Measurements from ENCODE around the gene F10.
A peak's percentile ranks its signal among the peaks of the same experiment; 100 is the strongest.
"Not testable (repeated sequence)": the region's sequence is repeated elsewhere in the genome, so short reads cannot be mapped to it uniquely, and the experiment has no call there.

The F10 gene

GRCh38 chr13:113078902-113079780 lies 43.5 kb upstream of the F10 start:
- no peak overlapping the region for H3K4me2 ChIP-seq (ENCODE audit: insufficient read depth, low read length, poor library complexity, severe bottlenecking)
- no peak overlapping the region for H2AFZ ChIP-seq (ENCODE audit: low read length)
- no peak overlapping the region for H3K4me3 ChIP-seq (ENCODE audit: low read length in 2 of 2)
- H2BK15ac ChIP-seq (ENCODE audit: low read length) = no peak overlapping the region
- H3K9ac ChIP-seq (ENCODE audit: low read depth, low read length, poor library complexity) = no peak overlapping the region
- no peak overlapping the region for H2BK120ac ChIP-seq (ENCODE audit: low read depth, low read length)
- no peak overlapping the region for H2BK5ac ChIP-seq (ENCODE audit: low read length)
- H3K36me3 ChIP-seq (replicated peaks in 1 of 2; ENCODE audit: control insufficient read depth in 2 of 2, insufficient read depth in 2 of 2, low read length in 2 of 2) = peaks cover 31 to 36% of the 10 kb centered on the region in 2 donors
- H3K4ac ChIP-seq (ENCODE audit: low read length) = no peak overlapping the region
- no peak overlapping the region for H3K14ac ChIP-seq (ENCODE audit: low read length)
- peaks cover 0 to 4% of the 10 kb centered on the region in 2 donors for H3K4me1 ChIP-seq (ENCODE audit: control insufficient read depth in 2 of 2, insufficient read depth in 1 of 2, low read depth in 1 of 2, low read length in 2 of 2)
- no peak overlapping the region for H3K18ac ChIP-seq (ENCODE audit: low read length)
- WGBS, 2 donors (ENCODE audit: extremely low coverage in 2 of 2, insufficient read length in 2 of 2, insufficient replicate concordance in 1 of 2) = no CpG with 5 or more reads among the region's 27 CpGs
- H2BK12ac ChIP-seq (ENCODE audit: low read length) = no peak overlapping the region
- H3K9me3 ChIP-seq (replicated peaks in 1 of 2; ENCODE audit: control insufficient read depth in 2 of 2, insufficient read depth in 1 of 2, low read depth in 1 of 2, low read length in 2 of 2) = no peaks in the 10 kb centered on the region
- no peaks in the 10 kb centered on the region for H3K27me3 ChIP-seq (ENCODE audit: control insufficient read depth in 3 of 3, insufficient read depth in 3 of 3, low read depth in 1 of 3, low read length in 3 of 3)
- no peak overlapping the region for H4K8ac ChIP-seq (ENCODE audit: low read depth, low read length)
- no peak overlapping the region for H3K27ac ChIP-seq (replicated peaks; ENCODE audit: low read length)
- no peak overlapping the region for H4K91ac ChIP-seq (ENCODE audit: low read depth, low read length, poor library complexity)
- H2AK5ac ChIP-seq (ENCODE audit: low read depth, low read length) = no peak overlapping the region
- DNase-seq (ENCODE audit: low spot score) = no peak
- peaks cover 6% of the 10 kb centered on the region for H3K79me1 ChIP-seq (ENCODE audit: low read depth, low read length)
- no peak overlapping the region for H3K23ac ChIP-seq (ENCODE audit: low read depth, low read length, poor library complexity)

GRCh38 chr13:113079781-113080080 lies 42.9 kb upstream of the F10 start:
- not testable (repeated sequence) for H2BK5ac ChIP-seq (ENCODE audit: low read length); DNase-seq (ENCODE audit: low spot score); H2AFZ ChIP-seq (ENCODE audit: low read length); H3K23ac ChIP-seq (ENCODE audit: low read depth, low read length, poor library complexity); H3K27me3 ChIP-seq (ENCODE audit: control insufficient read depth in 3 of 3, insufficient read depth in 3 of 3, low read depth in 1 of 3, low read length in 3 of 3); H3K9me3 ChIP-seq (replicated peaks in 1 of 2; ENCODE audit: control insufficient read depth in 2 of 2, insufficient read depth in 1 of 2, low read depth in 1 of 2, low read length in 2 of 2); H3K14ac ChIP-seq (ENCODE audit: low read length); H2AK5ac ChIP-seq (ENCODE audit: low read depth, low read length); H3K79me1 ChIP-seq (ENCODE audit: low read depth, low read length); H3K27ac ChIP-seq (replicated peaks; ENCODE audit: low read length); H3K9ac ChIP-seq (ENCODE audit: low read depth, low read length, poor library complexity); H3K4me1 ChIP-seq (ENCODE audit: control insufficient read depth in 2 of 2, insufficient read depth in 1 of 2, low read depth in 1 of 2, low read length in 2 of 2); H4K91ac ChIP-seq (ENCODE audit: low read depth, low read length, poor library complexity); H4K8ac ChIP-seq (ENCODE audit: low read depth, low read length); H2BK12ac ChIP-seq (ENCODE audit: low read length); H3K4me2 ChIP-seq (ENCODE audit: insufficient read depth, low read length, poor library complexity, severe bottlenecking); H2BK15ac ChIP-seq (ENCODE audit: low read length); H3K4me3 ChIP-seq (ENCODE audit: low read length in 2 of 2); H2BK120ac ChIP-seq (ENCODE audit: low read depth, low read length); H3K18ac ChIP-seq (ENCODE audit: low read length); H3K4ac ChIP-seq (ENCODE audit: low read length)
- WGBS, 2 donors (ENCODE audit: extremely low coverage in 2 of 2, insufficient read length in 2 of 2, insufficient replicate concordance in 1 of 2) = no CpG with 5 or more reads among the region's 9 CpGs
- peaks cover 29 to 31% of the 10 kb centered on the region in 2 donors for H3K36me3 ChIP-seq (replicated peaks in 1 of 2; ENCODE audit: control insufficient read depth in 2 of 2, insufficient read depth in 2 of 2, low read length in 2 of 2)

DNA sequence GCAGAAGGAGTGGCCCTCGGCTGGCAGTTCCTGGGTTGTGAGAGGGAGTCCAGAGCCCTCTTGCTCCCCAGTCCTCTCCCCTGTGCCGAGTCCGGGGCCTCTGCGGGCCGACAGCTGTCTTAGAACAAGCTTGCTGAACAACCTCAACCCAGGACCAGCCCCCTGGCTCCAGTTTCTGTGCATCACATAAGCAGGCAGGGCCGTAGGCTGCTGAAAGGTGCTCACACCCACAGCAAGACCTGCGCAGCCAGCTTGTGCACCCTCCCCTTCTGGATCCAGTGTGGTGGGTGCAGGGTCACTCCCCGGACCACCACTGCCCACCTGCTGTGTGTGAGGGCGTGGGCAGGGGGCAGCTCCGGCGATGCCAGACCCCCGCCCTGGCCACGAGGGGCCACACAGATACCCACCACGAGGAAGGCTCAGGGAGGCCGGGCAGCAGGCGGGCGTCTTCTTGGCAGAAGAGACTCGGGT lies 42.2 kb upstream of the F10 start:
- Histone ChIP-seq H4K8ac (ENCODE audit: low read depth, low read length) (no peak overlapping the region), H3K4ac (ENCODE audit: low read length) (no peak overlapping the region), H3K9me3 (replicated peaks in 1 of 2; ENCODE audit: control insufficient read depth in 2 of 2, insufficient read depth in 1 of 2, low read depth in 1 of 2, low read length in 2 of 2) (no peaks in the 10 kb centered on the region), H3K27ac (replicated peaks; ENCODE audit: low read length) (no peak overlapping the region), H2AFZ (ENCODE audit: low read length) (no peak overlapping the region), H2AK5ac (ENCODE audit: low read depth, low read length) (peak overlapping the region; percentile 28), H2BK5ac (ENCODE audit: low read length) (no peak overlapping the region), H3K4me1 (ENCODE audit: control insufficient read depth in 2 of 2, insufficient read depth in 1 of 2, low read depth in 1 of 2, low read length in 2 of 2) (peaks cover 0 to 4% of the 10 kb centered on the region in 2 donors), H2BK15ac (ENCODE audit: low read length) (no peak overlapping the region), H3K18ac (ENCODE audit: low read length) (no peak overlapping the region), H2BK12ac (ENCODE audit: low read length) (peak overlapping the region; percentile 94), H4K91ac (ENCODE audit: low read depth, low read length, poor library complexity) (no peak overlapping the region), H3K27me3 (ENCODE audit: control insufficient read depth in 3 of 3, insufficient read depth in 3 of 3, low read depth in 1 of 3, low read length in 3 of 3) (no peaks in the 10 kb centered on the region), H3K79me1 (ENCODE audit: low read depth, low read length) (peaks cover 6% of the 10 kb centered on the region), H3K4me3 (ENCODE audit: low read length in 2 of 2) (no peak overlapping the region), H3K9ac (ENCODE audit: low read depth, low read length, poor library complexity) (no peak overlapping the region), H2BK120ac (ENCODE audit: low read depth, low read length) (no peak overlapping the region), H3K14ac (ENCODE audit: low read length) (no peak overlapping the region), H3K4me2 (ENCODE audit: insufficient read depth, low read length, poor library complexity, severe bottlenecking) (no peak overlapping the region), H3K23ac (ENCODE audit: low read depth, low read length, poor library complexity) (peak overlapping the region; percentile 55), H3K36me3 (replicated peaks in 1 of 2; ENCODE audit: control insufficient read depth in 2 of 2, insufficient read depth in 2 of 2, low read length in 2 of 2) (peaks cover 24 to 31% of the 10 kb centered on the region in 2 donors)
- no peak for DNase-seq (ENCODE audit: low spot score)
- WGBS, 2 donors (ENCODE audit: extremely low coverage in 2 of 2, insufficient read length in 2 of 2, insufficient replicate concordance in 1 of 2) = no CpG with 5 or more reads among the region's 18 CpGs

DNA sequence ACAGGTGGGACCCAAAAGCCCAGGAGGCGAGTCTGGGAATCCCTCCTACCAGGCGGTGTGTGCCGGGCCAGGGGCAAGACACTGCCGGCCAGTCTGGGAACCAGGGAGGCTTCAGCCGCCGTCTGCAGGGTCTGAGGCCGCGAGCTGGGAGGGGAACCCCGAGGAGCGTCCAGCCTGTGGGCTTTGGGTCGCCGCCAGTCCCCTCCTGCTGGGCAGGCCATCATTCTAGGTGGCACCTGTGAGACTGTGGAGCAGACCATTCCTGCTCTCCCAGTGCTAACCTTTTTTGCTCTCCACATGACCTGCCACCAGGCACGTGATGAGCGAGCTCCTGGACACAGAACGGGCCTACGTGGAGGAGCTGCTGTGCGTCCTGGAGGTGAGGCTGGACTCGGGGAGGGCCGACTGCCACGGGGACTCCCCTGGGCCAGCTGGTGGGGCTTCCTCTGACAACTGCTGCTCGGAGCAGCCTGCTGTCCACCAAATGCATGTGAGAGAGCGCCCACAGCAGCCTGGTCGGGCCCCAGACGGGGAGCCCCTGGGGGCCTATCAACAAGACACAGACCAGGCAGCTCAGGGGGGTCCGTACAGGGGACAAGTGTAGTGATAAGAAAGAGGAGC lies 41.6 kb upstream of the F10 start:
- peaks cover 6% of the 10 kb centered on the region for H3K79me1 ChIP-seq (ENCODE audit: low read depth, low read length)
- no peak for DNase-seq (ENCODE audit: low spot score)

More for the DNA sequence above, 41.6 kb upstream of the F10 start:
- Histone ChIP-seq H3K18ac (ENCODE audit: low read length) (peak overlapping the region; percentile 76), H3K4me1 (ENCODE audit: control insufficient read depth in 2 of 2, insufficient read depth in 1 of 2, low read depth in 1 of 2, low read length in 2 of 2) (peaks cover 0 to 4% of the 10 kb centered on the region in 2 donors), H3K27me3 (ENCODE audit: control insufficient read depth in 3 of 3, insufficient read depth in 3 of 3, low read depth in 1 of 3, low read length in 3 of 3) (no peaks in the 10 kb centered on the region), H3K4ac (ENCODE audit: low read length) (no peak overlapping the region), H3K23ac (ENCODE audit: low read depth, low read length, poor library complexity) (no peak overlapping the region), H3K27ac (replicated peaks; ENCODE audit: low read length) (no peak overlapping the region), H4K8ac (ENCODE audit: low read depth, low read length) (peak overlapping the region; percentile 17), H3K36me3 (replicated peaks in 1 of 2; ENCODE audit: control insufficient read depth in 2 of 2, insufficient read depth in 2 of 2, low read length in 2 of 2) (peaks cover 18 to 25% of the 10 kb centered on the region in 2 donors), H2BK12ac (ENCODE audit: low read length) (peak overlapping the region; percentile 84), H3K9me3 (replicated peaks in 1 of 2; ENCODE audit: control insufficient read depth in 2 of 2, insufficient read depth in 1 of 2, low read depth in 1 of 2, low read length in 2 of 2) (no peaks in the 10 kb centered on the region), H3K14ac (ENCODE audit: low read length) (peak overlapping the region; percentile 82), H2BK120ac (ENCODE audit: low read depth, low read length) (no peak overlapping the region), H3K4me2 (ENCODE audit: insufficient read depth, low read length, poor library complexity, severe bottlenecking) (no peak overlapping the region), H2AFZ (ENCODE audit: low read length) (no peak overlapping the region), H3K9ac (ENCODE audit: low read depth, low read length, poor library complexity) (no peak overlapping the region), H2AK5ac (ENCODE audit: low read depth, low read length) (no peak overlapping the region), H2BK15ac (ENCODE audit: low read length) (peak overlapping the region; percentile 17), H3K4me3 (ENCODE audit: low read length in 2 of 2) (no peak overlapping the region), H2BK5ac (ENCODE audit: low read length) (no peak overlapping the region), H4K91ac (ENCODE audit: low read depth, low read length, poor library complexity) (no peak overlapping the region)
- WGBS, 2 donors (ENCODE audit: extremely low coverage in 2 of 2, insufficient read length in 2 of 2, insufficient replicate concordance in 1 of 2) = no CpG with 5 or more reads among the region's 25 CpGs
